DMS 273 (cell line): ENCODE results near the gene SV2B.

Experiments used
- DNase-seq: peaks from one replicate; lab custom pipeline; 2025; ENCODE audit not compliant: unreplicated experiment; lab: John Stamatoyannopoulos, UW

The SV2B gene

GRCh38 chr15:91184441-91184840 is 84.4 kb downstream of the SV2B start:
- DNase-seq, result no peak

- DNase-seq, result peak; percentile 45
These were observed 87.0 kb downstream of the SV2B start for GRCh38 chr15:91186904-91187656.

GRCh38 chr15:91192285-91192684 is 92.2 kb downstream of the SV2B start:
- no peak for DNase-seq

- peak; percentile 62 for DNase-seq
These were observed 92.8 kb downstream of the SV2B start for GRCh38 chr15:91192690-91193377.

- DNase-seq, result peak; percentile 71
These were observed 93.3 kb downstream of the SV2B start for GRCh38 chr15:91193378-91193720.

- DNase-seq, result no peak
These were observed 96.1 kb downstream of the SV2B start for GRCh38 chr15:91196127-91196526.

- DNase-seq, result no peak
These were observed 96.7 kb downstream of the SV2B start for GRCh38 chr15:91196768-91197167.

- DNase-seq, result no peak
These were observed 99.5 kb downstream of the SV2B start for GRCh38 chr15:91199511-91199910.

GRCh38 chr15:91200101-91200754 is 100.2 kb downstream of the SV2B start:
- DNase-seq, result no peak

- DNase-seq, result no peak
These were observed 102.5 kb downstream of the SV2B start for GRCh38 chr15:91202510-91203102.

GRCh38 chr15:91203619-91204203 is 103.7 kb downstream of the SV2B start:
- no peak for DNase-seq

GRCh38 chr15:91208371-91208770 is 108.3 kb downstream of the SV2B start:
- peak; percentile 62 for DNase-seq

- DNase-seq, result no peak
These were observed 109.3 kb downstream of the SV2B start for GRCh38 chr15:91209318-91209717.

GRCh38 chr15:91209726-91210125 is 109.7 kb downstream of the SV2B start:
- peak; percentile 16 for DNase-seq

GRCh38 chr15:91214675-91215590 is 114.9 kb downstream of the SV2B start:
- peak; percentile 7 for DNase-seq

- DNase-seq, result no peak
These were observed 115.9 kb downstream of the SV2B start for GRCh38 chr15:91216000-91216399.

- DNase-seq, result no peak
These were observed 119.1 kb downstream of the SV2B start for GRCh38 chr15:91219206-91219605.

- DNase-seq, result no peak
These were observed 122.0 kb downstream of the SV2B start for GRCh38 chr15:91222052-91222451.

GRCh38 chr15:91223863-91224262 is 123.8 kb downstream of the SV2B start:
- DNase-seq, result no peak

GRCh38 chr15:91224755-91225380 is 124.8 kb downstream of the SV2B start:
- peak; percentile 70 for DNase-seq
